ENCODE measurements around the gene PFKM.

GRCh38 chr12:48121522-48121921, 2.4 kb downstream of the PFKM start:
- TF ChIP-seq EZH2 (IDR thresholded peaks at IDR 0.05; ENCODE audit: borderline replicate concordance, low read depth, low read length, severe bottlenecking): no peak
- TF ChIP-seq CTCF (IDR thresholded peaks at IDR 0.05; ENCODE audit: extremely low read depth in 1 of 2, insufficient read depth in 1 of 2, low read depth in 1 of 2, low read length in 2 of 2): no peak
- no peak for TF ChIP-seq POLR2A (IDR thresholded peaks at IDR 0.05; ENCODE audit: low read depth, low read length)
